MM.1S (cell line): ENCODE results near the gene SLC6A20.

ENCODE experiments used
- EZH2 ChIP-seq: fragments of 300-600 bp; sonication (generic); optimal IDR thresholded peaks from 2 replicates; pipeline ENCODE3; 2017; ENCODE audit warnings: low read depth, mild to moderate bottlenecking, antibody characterized with exemption, low read length, mixed read lengths
- EZH2phosphoT487 ChIP-seq: fragments of 300-600 bp; sonication (generic); IDR thresholded peaks from 2 replicates; pipeline ENCODE4 v1.6.1; 2018; ENCODE audit warnings: antibody characterized with exemption, low read length
- TF ChIP-seq, protein P1 (sequence below): fragments of 300-600 bp; sonication (generic); IDR thresholded peaks from 2 replicates; pipeline ENCODE4 v1.5.1; 2016; ENCODE audit warnings: antibody characterized with exemption, low read length, mixed read lengths

DNA sequence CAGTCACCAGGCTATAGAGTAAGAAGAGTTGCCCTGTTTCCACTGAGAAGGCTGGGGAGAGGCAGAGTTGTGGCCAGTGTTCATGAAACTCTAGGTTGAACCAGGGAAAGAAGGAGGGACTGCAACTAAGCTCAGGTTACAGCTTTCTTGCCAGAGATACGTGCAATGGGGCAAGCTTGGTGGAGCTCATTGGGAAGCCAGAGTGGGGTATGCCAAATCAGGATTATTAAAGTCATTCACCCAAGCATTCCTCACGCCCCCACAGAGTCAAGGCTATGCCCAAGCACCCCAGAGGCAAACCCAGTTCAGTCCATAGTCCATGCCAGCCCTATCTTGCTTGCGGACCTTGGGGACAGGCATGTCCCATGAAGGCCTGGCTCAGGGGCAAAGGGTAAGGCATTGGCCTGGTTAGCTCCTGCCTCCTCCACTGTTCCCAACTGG lies 17.6 kb downstream of the SLC6A20 start:
- TF ChIP-seq, protein P1, sequence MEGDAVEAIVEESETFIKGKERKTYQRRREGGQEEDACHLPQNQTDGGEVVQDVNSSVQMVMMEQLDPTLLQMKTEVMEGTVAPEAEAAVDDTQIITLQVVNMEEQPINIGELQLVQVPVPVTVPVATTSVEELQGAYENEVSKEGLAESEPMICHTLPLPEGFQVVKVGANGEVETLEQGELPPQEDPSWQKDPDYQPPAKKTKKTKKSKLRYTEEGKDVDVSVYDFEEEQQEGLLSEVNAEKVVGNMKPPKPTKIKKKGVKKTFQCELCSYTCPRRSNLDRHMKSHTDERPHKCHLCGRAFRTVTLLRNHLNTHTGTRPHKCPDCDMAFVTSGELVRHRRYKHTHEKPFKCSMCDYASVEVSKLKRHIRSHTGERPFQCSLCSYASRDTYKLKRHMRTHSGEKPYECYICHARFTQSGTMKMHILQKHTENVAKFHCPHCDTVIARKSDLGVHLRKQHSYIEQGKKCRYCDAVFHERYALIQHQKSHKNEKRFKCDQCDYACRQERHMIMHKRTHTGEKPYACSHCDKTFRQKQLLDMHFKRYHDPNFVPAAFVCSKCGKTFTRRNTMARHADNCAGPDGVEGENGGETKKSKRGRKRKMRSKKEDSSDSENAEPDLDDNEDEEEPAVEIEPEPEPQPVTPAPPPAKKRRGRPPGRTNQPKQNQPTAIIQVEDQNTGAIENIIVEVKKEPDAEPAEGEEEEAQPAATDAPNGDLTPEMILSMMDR: no peak
- TF ChIP-seq EZH2phosphoT487 (no peak), EZH2 (no peak)
